Measurements from ENCODE around the gene CCDC97. TPM values are rescaled to one million over a fixed set of nuclear protein-coding genes. Genes with fewer than 3 reads are reported as not detected.

Gene CCDC97
- total RNA-seq, 4 donors from 2014 or later, result 4.4 to 38.0 (median 10.8) TPM

DNA sequence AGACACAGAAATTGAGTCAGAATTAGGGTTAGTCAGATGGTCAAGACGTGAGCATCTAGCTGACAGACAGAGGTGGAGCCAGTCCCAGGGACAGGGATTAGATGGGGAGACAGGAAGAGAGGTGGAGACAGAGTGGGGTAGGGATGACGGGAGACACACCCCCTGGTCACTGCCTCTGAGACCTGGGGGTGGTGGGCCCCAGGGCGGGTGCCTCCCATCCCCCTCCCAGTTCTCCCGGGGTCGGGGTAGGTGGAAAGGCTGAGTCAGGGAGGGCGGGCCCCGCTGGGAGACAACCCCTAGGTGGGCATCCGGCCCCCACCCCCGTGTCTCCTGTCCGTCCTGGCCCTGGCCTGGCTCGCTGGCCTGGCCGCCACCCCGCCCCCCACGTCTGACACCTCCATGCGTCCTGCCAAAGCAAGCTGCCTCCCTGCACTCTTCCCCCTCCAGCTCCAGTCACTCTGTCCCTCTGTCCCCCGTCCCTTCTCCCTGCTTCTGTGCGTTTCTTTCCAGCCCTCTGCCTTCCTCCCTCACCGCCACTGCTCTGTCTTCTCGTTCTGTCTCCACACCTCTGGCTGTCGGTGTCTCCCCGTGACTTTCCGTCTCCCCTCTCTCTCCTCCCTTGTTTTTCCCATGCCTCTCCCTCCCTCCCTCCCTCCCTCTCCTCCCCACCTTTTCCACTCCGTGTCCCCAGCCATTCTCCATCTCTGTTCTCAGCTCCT lies 15.1 kb downstream of the CCDC97 start:
- intact Hi-C loops (cut with DNase I; ENCODE audit: low total_unique reads), result no loop called here
- peak overlapping the region; percentile 10 to 25 for H3K4me3 ChIP-seq
- no peaks in the 10 kb centered on the region for H3K36me3 ChIP-seq
- no peaks in the 10 kb centered on the region for H3K9me3 ChIP-seq
- DNase-seq, result peak; percentile 80 to 88
- TF ChIP-seq, protein P1, sequence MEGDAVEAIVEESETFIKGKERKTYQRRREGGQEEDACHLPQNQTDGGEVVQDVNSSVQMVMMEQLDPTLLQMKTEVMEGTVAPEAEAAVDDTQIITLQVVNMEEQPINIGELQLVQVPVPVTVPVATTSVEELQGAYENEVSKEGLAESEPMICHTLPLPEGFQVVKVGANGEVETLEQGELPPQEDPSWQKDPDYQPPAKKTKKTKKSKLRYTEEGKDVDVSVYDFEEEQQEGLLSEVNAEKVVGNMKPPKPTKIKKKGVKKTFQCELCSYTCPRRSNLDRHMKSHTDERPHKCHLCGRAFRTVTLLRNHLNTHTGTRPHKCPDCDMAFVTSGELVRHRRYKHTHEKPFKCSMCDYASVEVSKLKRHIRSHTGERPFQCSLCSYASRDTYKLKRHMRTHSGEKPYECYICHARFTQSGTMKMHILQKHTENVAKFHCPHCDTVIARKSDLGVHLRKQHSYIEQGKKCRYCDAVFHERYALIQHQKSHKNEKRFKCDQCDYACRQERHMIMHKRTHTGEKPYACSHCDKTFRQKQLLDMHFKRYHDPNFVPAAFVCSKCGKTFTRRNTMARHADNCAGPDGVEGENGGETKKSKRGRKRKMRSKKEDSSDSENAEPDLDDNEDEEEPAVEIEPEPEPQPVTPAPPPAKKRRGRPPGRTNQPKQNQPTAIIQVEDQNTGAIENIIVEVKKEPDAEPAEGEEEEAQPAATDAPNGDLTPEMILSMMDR (IDR thresholded peaks at IDR 0.05), result no peak
- TF ChIP-seq POLR2A (IDR thresholded peaks at IDR 0.05), result peak in 1 of 2 donors; percentile 19
- H3K27me3 ChIP-seq, result no peaks in the 10 kb centered on the region
- H3K4me1 ChIP-seq, result peaks cover 10 to 46% of the 10 kb centered on the region in 2 donors
- peak overlapping the region; percentile 96 to 99 for H3K27ac ChIP-seq

DNA sequence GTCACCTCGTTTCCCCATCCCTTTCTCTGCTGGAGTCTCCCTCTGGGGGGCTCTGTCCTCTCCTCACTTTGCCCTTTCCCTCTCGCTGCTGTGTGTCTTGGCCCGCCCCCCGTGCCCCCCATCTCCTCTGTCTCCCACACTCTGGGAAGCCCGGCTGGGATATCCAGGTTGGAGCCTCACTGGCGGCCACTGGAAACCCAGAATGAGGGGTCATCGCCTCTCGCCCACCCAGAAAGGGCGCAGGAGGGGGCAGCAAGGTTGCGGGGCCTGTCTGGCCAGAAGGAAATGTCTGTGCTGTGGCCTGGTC lies 15.6 kb downstream of the CCDC97 start:
- no peaks in the 10 kb centered on the region for H3K36me3 ChIP-seq
- H3K27me3 ChIP-seq, result no peaks in the 10 kb centered on the region
- H3K27ac ChIP-seq, result peak overlapping the region; percentile 96 to 99
- TF ChIP-seq, protein P1 (IDR thresholded peaks at IDR 0.05), result no peak
- no peak for TF ChIP-seq POLR2A (IDR thresholded peaks at IDR 0.05)
- intact Hi-C loops (cut with DNase I; ENCODE audit: low total_unique reads), result no loop called here
- H3K4me3 ChIP-seq, result peak overlapping the region; percentile 10 to 25
- peak in 1 of 2 donors; percentile 37 for DNase-seq
- H3K9me3 ChIP-seq, result no peaks in the 10 kb centered on the region
- H3K4me1 ChIP-seq, result peaks cover 10 to 46% of the 10 kb centered on the region in 2 donors

DNA sequence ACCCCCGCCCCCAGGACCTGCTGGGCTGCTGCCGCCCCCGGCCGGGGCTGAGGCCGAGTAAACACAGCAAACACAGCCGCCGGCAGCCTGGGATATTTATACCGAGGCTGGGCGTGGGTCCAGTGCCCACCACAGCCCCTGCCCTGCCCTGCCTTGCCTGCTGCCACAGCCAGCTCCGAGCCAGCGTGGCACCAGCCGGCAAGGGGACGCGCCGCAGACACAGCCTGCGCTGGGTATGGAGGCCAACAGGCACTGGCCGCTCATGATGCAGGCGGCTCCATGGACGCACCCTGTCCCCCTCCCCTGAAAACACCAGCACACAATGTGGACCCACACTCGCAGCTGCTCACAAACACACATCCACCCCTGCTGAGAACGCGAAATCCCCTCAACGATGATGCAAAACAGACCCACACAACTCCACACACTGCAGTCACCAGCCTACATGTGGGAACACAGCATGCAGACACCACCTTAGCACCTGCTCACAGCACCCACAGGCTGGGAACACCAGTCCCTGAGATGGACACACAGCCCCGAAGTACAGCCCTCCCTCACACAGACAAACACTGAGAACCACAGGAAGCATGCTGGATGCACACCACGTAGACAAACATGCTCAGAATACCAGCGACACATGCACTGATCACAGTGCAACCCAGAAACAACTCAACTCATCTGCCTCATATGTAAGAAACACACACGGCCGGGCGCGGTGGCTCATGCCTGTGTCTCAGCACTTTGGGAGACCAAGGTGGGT lies 16.2 kb downstream of the CCDC97 start:
- H3K4me1 ChIP-seq, result peaks cover 10 to 46% of the 10 kb centered on the region in 2 donors
- H3K36me3 ChIP-seq, result no peaks in the 10 kb centered on the region
- no peak for DNase-seq
- TF ChIP-seq, protein P1 (IDR thresholded peaks at IDR 0.05), result no peak
- no peak for TF ChIP-seq POLR2A (IDR thresholded peaks at IDR 0.05)
- H3K27me3 ChIP-seq, result no peaks in the 10 kb centered on the region
- H3K9me3 ChIP-seq, result no peaks in the 10 kb centered on the region
- intact Hi-C loops (cut with DNase I; ENCODE audit: low total_unique reads), result no loop called here
- peak overlapping the region; percentile 10 to 25 for H3K4me3 ChIP-seq
- H3K27ac ChIP-seq, result peak overlapping the region; percentile 96 to 99

DNA sequence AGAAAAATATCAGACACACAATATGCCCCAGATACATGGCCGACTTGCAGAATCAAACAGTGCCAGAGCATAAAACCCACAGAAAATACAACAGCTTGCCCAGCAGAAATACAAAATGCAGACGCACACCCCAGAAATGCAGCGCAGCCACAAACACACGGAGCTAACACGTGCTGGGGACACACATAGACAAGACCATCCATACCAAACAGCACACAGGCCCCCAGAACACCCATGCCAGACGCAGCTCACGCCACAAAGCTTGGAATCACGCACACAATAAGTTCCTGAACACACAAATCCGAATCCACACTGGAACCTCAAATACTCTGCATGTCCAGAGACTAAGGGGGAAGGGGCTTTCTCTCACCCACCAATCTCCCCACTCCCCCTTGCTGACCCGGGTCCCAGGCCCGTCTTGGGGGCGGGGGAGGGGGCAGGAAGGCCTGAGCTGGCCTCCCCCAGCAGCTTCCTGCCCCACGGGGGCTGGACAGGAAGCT lies 17.2 kb downstream of the CCDC97 start:
- TF ChIP-seq POLR2A (IDR thresholded peaks at IDR 0.05), result no peak
- TF ChIP-seq, protein P1 (IDR thresholded peaks at IDR 0.05), result no peak
- no peaks in the 10 kb centered on the region for H3K9me3 ChIP-seq
- DNase-seq, result no peak
- H3K36me3 ChIP-seq, result no peaks in the 10 kb centered on the region
- H3K27me3 ChIP-seq, result no peaks in the 10 kb centered on the region
- peaks cover 6 to 44% of the 10 kb centered on the region in 2 donors for H3K4me1 ChIP-seq
- H3K27ac ChIP-seq, result peak overlapping the region; percentile 53 to 96
- H3K4me3 ChIP-seq, result no peak overlapping the region
- intact Hi-C loops (cut with DNase I; ENCODE audit: low total_unique reads), result no loop called here
